Smooth muscle cell of the brain vasculature (primary cell): ENCODE data around the gene ADTRP.
"Not testable (repeated sequence)": the region's sequence is repeated elsewhere in the genome, so short reads cannot be mapped to it uniquely, and the experiment has no call there.

Source experiments
- DNase-seq: peaks from one replicate; pipeline ENCODE4 v3.0.0-alpha.2; 2012; ENCODE audit warnings: low read depth, low spot score

The ADTRP gene

DNA sequence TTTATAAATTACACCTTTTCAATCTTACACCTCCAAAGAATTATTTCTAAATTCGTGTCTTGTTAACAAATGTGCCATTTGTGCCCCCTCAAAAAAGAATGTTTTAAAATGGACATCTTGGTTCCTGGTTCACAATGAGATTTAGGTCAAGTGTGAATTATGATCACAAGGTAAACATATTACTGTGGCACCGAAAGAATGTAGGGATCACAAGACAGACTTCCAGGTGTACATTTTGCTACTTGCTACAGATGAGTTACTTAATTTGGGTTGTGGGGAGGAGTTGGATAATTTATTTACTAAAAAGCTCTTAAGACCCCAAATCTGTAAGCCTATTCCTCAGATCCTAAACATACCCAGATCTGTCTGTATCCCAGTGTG, 25.0 kb upstream of the ADTRP start:
- no peak for DNase-seq

GRCh38 chr6:11802886-11803590, 24.4 kb upstream of the ADTRP start:
- DNase-seq = no peak

GRCh38 chr6:11800531-11800930, 21.9 kb upstream of the ADTRP start:
- DNase-seq = not testable (repeated sequence)

DNA sequence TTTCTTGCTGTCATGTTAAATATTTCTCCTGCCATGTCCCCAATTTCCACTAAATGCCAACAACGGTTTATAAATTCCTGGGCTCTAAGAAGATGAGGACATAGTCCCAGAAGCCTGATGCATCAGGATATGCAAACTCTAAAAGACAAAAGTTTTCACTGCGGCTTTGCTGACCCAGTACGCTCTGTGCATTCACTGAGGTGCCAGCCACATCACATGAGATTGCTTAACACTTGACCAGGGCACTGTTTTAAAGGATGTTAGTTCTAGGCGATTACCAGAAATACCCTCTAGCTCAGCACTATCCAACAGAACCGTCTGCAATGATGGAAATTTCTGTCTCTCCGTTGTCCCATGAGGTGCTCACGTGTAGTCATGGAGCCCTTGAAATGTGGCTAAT, 19.9 kb upstream of the ADTRP start:
- no peak for DNase-seq

GRCh38 chr6:11798096-11798495, 19.5 kb upstream of the ADTRP start:
- DNase-seq = no peak

- DNase-seq = no peak
These were observed 18.2 kb upstream of the ADTRP start for GRCh38 chr6:11796829-11797228.

- no peak for DNase-seq
These were observed 16.8 kb upstream of the ADTRP start for GRCh38 chr6:11795403-11795802.

GRCh38 chr6:11793277-11793676, 14.7 kb upstream of the ADTRP start:
- no peak for DNase-seq

GRCh38 chr6:11791354-11792107, 12.9 kb upstream of the ADTRP start:
- no peak for DNase-seq

DNA sequence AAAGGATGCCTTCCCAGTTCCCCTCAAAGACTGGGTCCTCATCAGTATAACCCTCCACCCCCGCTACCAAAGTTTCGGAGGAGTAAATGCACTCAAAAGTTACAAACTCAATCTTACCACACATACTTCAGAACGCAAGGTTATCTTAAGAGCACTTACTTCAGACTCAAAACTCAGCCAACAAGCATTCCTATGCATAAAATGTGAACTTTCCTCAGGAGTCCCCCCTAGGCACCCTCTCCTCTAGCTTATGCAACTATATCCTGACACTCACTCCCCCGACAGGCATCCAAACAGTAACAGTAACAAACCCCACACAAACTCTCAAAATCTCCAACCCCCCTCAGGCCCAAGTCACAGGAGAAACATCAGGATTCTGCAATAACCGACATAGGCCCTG, 11.1 kb upstream of the ADTRP start:
- no peak for DNase-seq

- no peak for DNase-seq
These were observed 9.4 kb upstream of the ADTRP start for GRCh38 chr6:11788043-11788442.

GRCh38 chr6:11785774-11786579, 7.4 kb upstream of the ADTRP start:
- DNase-seq = no peak

DNA sequence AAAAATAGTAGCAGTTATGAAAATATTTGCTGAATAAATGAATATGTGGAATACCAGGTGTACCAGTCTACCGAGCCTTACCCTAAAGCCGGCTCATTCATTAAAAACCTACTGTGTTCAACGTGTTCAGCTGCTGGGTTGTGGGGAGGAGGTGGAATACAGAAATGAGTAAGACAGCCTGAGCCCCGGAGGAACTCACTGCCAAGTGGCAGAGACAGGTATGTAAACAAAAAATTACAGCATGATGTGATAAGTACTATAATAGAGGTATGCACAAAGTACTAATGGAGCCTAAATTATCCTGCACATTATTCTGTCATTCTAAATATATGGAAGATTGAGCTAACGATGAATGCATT, 6.8 kb upstream of the ADTRP start:
- no peak for DNase-seq

GRCh38 chr6:11784341-11784740, 5.7 kb upstream of the ADTRP start:
- DNase-seq = no peak

DNA sequence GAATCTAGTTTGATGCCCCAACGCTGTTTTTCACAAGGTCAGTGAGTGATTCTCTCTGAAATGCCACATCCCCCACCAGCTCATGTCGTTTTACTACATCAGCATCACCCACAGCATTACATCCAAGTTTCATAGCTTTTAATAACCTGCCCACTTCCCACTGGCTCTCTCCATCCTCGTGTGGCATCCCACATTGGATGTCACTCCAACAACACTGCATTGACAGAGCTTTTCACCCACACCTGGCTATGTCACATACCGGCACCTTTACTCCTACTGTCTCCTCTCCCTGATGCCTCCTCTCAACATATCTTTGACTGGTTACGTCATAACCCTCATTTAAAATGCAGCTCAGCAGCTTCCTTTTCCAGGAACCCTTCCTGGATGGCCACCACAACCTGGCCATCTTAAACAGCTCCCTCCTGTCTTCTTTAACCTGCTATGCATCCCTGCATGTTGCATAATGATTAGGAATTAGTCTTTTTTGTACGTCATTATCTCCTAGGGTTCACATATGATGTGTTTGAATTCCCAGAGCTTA, 5.0 kb upstream of the ADTRP start:
- DNase-seq = no peak

GRCh38 chr6:11782524-11782923, 3.9 kb upstream of the ADTRP start:
- DNase-seq = no peak

- DNase-seq = no peak
These were observed 1.5 kb upstream of the ADTRP start for GRCh38 chr6:11780097-11780428.

- DNase-seq = no peak
These were observed 910 bp upstream of the ADTRP start for GRCh38 chr6:11779329-11780096.

- no peak for DNase-seq
These were observed 567 bp downstream of the ADTRP start for GRCh38 chr6:11778036-11778435.

- no peak for DNase-seq
These were observed 2.7 kb downstream of the ADTRP start for GRCh38 chr6:11775791-11776409.

GRCh38 chr6:11774426-11774825, 4.2 kb downstream of the ADTRP start:
- no peak for DNase-seq
